IMR-90 (cell line): Measurements from ENCODE around the gene SLC9A7. TPM values are rescaled to one million over a fixed set of nuclear protein-coding genes. Genes with fewer than 3 reads are reported as not detected.

Experiments used
- ATAC-seq: fragments of 200-7000 bp; cut with Tn5 transposase; 2 replicates; pipeline ENCODE4 v1.9.1; 2020; ENCODE audit warnings: low read depth, mild to moderate bottlenecking, moderate library complexity
- BruUV-seq: library from RNA; stranded (reverse); fragments of 400-500 nt; replicated peaks from 2 replicates; lab custom pipeline; 2021; lab: Mats Ljungman, UMichigan
- CTCF ChIA-PET: fragments of 300-600 bp; formaldehyde crosslinking; extraction: SDS; loops from one replicate; lab custom pipeline; 2021; ENCODE audit warnings: antibody characterized with exemption; lab: Yijun Ruan, JAX
- POLR2A ChIA-PET: fragments of 300-600 bp; sonication (Branson Sonifier 250); formaldehyde crosslinking; loops from one replicate; lab custom pipeline; 2022; ENCODE audit warnings: antibody characterized with exemption; ENCODE audit not compliant: unreplicated experiment; lab: Charles Lee
- DNase-seq: peaks from one replicate; pipeline ENCODE4 v3.0.0; 2013
- H2AFZ ChIP-seq: replicated peaks from 2 replicates; pipeline ENCODE3; 2013; ENCODE audit warnings: low read length, mild to moderate bottlenecking; ENCODE audit not compliant: poor library complexity
- H2AK5ac ChIP-seq: 2 replicates; pipeline ENCODE4 v1.6.1; 2013; ENCODE audit warnings: low read depth, low read length, inconsistent platforms
- H2AK9ac ChIP-seq: replicated peaks from 2 replicates; pipeline ENCODE3; 2013; ENCODE audit warnings: mild to moderate bottlenecking, low read depth, low read length, moderate library complexity; ENCODE audit not compliant: poor library complexity
- H2BK120ac ChIP-seq: 2 replicates; pipeline ENCODE4 v1.6.1; 2013; ENCODE audit warnings: low read depth, low read length, inconsistent platforms
- H2BK15ac ChIP-seq: 3 replicates; pipeline ENCODE4 v1.6.1; 2013; ENCODE audit warnings: low read depth, low read length, inconsistent platforms
- H2BK20ac ChIP-seq: 2 replicates; pipeline ENCODE4 v1.6.1; 2013; ENCODE audit warnings: low read depth, mild to moderate bottlenecking, inconsistent platforms, low read length, moderate library complexity
- H2BK5ac ChIP-seq: 2 replicates; pipeline ENCODE4 v1.6.1; 2013; ENCODE audit warnings: mild to moderate bottlenecking, low read depth, low read length, inconsistent platforms; ENCODE audit not compliant: poor library complexity, severe bottlenecking
- H3K14ac ChIP-seq: replicated peaks from 2 replicates; pipeline ENCODE4 v1.6.1; 2013; ENCODE audit warnings: low read depth, low read length, inconsistent platforms
- H3K18ac ChIP-seq: 2 replicates; pipeline ENCODE4 v1.6.1; 2013; ENCODE audit warnings: low read depth, low read length, control low read depth
- H3K23ac ChIP-seq: 2 replicates; pipeline ENCODE4 v1.6.1; 2013; ENCODE audit warnings: low read depth, low read length, inconsistent platforms
- H3K27ac ChIP-seq: 2 replicates; pipeline ENCODE4 v1.5.1; 2013; ENCODE audit warnings: mild to moderate bottlenecking, control low read depth, low read length; ENCODE audit not compliant: insufficient read depth
- H3K27me3 ChIP-seq: 2 replicates; pipeline ENCODE4 v1.6.1; 2013; ENCODE audit warnings: low read length; ENCODE audit not compliant: control insufficient read depth, insufficient read depth
- H3K36me3 ChIP-seq: 2 replicates; pipeline ENCODE4 v1.6.1; 2013; ENCODE audit warnings: low read length, mixed read lengths; ENCODE audit not compliant: control insufficient read depth, insufficient read depth
- H3K4ac ChIP-seq: 2 replicates; pipeline ENCODE4 v1.6.1; 2013; ENCODE audit warnings: low read depth, low read length, inconsistent platforms
- H3K4me1 ChIP-seq: 2 replicates; pipeline ENCODE4 v1.6.1; 2013; ENCODE audit warnings: low read length, mixed read lengths; ENCODE audit not compliant: control insufficient read depth, insufficient read depth
- H3K4me2 ChIP-seq: 2 replicates; pipeline ENCODE4 v1.6.1; 2013; ENCODE audit warnings: low read depth, mild to moderate bottlenecking, control low read depth, low read length, moderate library complexity
- H3K4me3 ChIP-seq: 2 replicates; pipeline ENCODE4 v1.5.1; 2013; ENCODE audit warnings: low read depth, mild to moderate bottlenecking, control low read depth, low read length, moderate library complexity; ENCODE audit not compliant: insufficient read depth
- H3K56ac ChIP-seq: 2 replicates; pipeline ENCODE4 v1.6.1; 2013; ENCODE audit warnings: low read length, inconsistent platforms; ENCODE audit not compliant: insufficient read depth; ENCODE audit errors: extremely low read depth
- H3K79me1 ChIP-seq, 2 experiments: 2 replicates each; pipeline ENCODE4 v1.6.1; 2013; ENCODE audit warnings: low read length in 2 of 2, inconsistent platforms in 1 of 2, low read depth in 1 of 2
- H3K9ac ChIP-seq: 2 replicates; pipeline ENCODE4 v1.6.1; 2013; ENCODE audit warnings: low read depth, low read length, control low read depth
- H3K9me1 ChIP-seq: 2 replicates; pipeline ENCODE4 v1.6.1; 2013; ENCODE audit warnings: low read length, inconsistent platforms; ENCODE audit not compliant: insufficient read depth
- H3K9me3 ChIP-seq: 2 replicates; pipeline ENCODE4 v1.6.1; 2013; ENCODE audit warnings: low read length; ENCODE audit not compliant: control insufficient read depth, insufficient read depth
- H4K20me1 ChIP-seq: 2 replicates; pipeline ENCODE4 v1.6.1; 2013; ENCODE audit warnings: low read length, inconsistent platforms; ENCODE audit not compliant: insufficient read depth
- H4K5ac ChIP-seq: 2 replicates; pipeline ENCODE4 v1.6.1; 2013; ENCODE audit warnings: mild to moderate bottlenecking, low read depth, low read length, control low read depth
- H4K8ac ChIP-seq, 2 experiments: 2 replicates each; pipeline ENCODE4 v1.6.1; 2013; ENCODE audit warnings: low read depth in 2 of 2, low read length in 2 of 2, control low read depth in 1 of 2, inconsistent platforms in 1 of 2
- H4K91ac ChIP-seq: 2 replicates; pipeline ENCODE4 v1.6.1; 2013; ENCODE audit warnings: low read depth, low read length, inconsistent platforms; ENCODE audit not compliant: insufficient read depth
- BHLHE40 ChIP-seq: fragments of 150-350 bp; IDR thresholded peaks from 2 replicates; pipeline ENCODE4 v1.6.1; 2016; ENCODE audit warnings: mild to moderate bottlenecking, low read depth, low read length
- CEBPB ChIP-seq: IDR thresholded peaks from 2 replicates; pipeline ENCODE4 v1.6.1; 2012; ENCODE audit warnings: low read depth, low read length, improper control_type of control experiment
- CTCF ChIP-seq: conservative IDR thresholded peaks from 2 replicates; pipeline ENCODE4 v1.5.1; 2012; ENCODE audit warnings: mild to moderate bottlenecking, low read depth, low read length, improper control_type of control experiment
- ELK1 ChIP-seq: fragments of 150-350 bp; IDR thresholded peaks from 2 replicates; pipeline ENCODE4 v1.6.1; 2016; ENCODE audit warnings: low read depth, mild to moderate bottlenecking, low read length, moderate library complexity, borderline replicate concordance
- FOS ChIP-seq: fragments of 150-350 bp; IDR thresholded peaks from 2 replicates; pipeline ENCODE4 v1.6.1; 2016; ENCODE audit warnings: low read depth, low read length
- MAZ ChIP-seq: IDR thresholded peaks from 2 replicates; pipeline ENCODE4 v1.6.1; 2012; ENCODE audit warnings: low read depth, mild to moderate bottlenecking, low read length, improper control_type of control experiment, moderate library complexity, borderline replicate concordance
- RAD21 ChIP-seq: IDR thresholded peaks from 2 replicates; pipeline ENCODE4 v1.6.1; 2012; ENCODE audit warnings: low read length, improper control_type of control experiment
- RCOR1 ChIP-seq: IDR thresholded peaks from 2 replicates; pipeline ENCODE4 v1.6.1; 2012; ENCODE audit warnings: mild to moderate bottlenecking, low read length, improper control_type of control experiment; ENCODE audit not compliant: insufficient replicate concordance
- RFX5 ChIP-seq: IDR thresholded peaks from 2 replicates; pipeline ENCODE4 v1.8.0; 2012; ENCODE audit warnings: low read depth, mild to moderate bottlenecking, low read length, moderate library complexity
- USF2 ChIP-seq: fragments of 150-350 bp; IDR thresholded peaks from 2 replicates; pipeline ENCODE4 v1.6.1; 2017; ENCODE audit warnings: mild to moderate bottlenecking, antibody characterized with exemption, low read length, low read depth
- dilution Hi-C: fragments of 300-500 bp; cut with HindIII; formaldehyde crosslinking; loops from one replicate; pipeline ENCODE4 v1.14.3; 2018; ENCODE audit warnings: low sequenced_read_pairs; ENCODE audit not compliant: unreplicated experiment
- in situ Hi-C: fragments of 300-500 bp; cut with MboI; formaldehyde crosslinking; loops from 3 replicates; pipeline ENCODE4 v1.14.3; 2019; ENCODE audit warnings: low sequenced_read_pairs, inconsistent platforms, mixed read lengths
- intact Hi-C: fragments of 100-400 bp; cut with micrococcal nuclease; formaldehyde crosslinking; loops from 2 replicates; pipeline ENCODE4 v1.10.0; 2022
- polyA plus RNA-seq, 3 experiments: library from polyadenylated mRNA; depleted of rRNA; stranded (reverse); fragments of >200 nt; gene quantifications; 2 replicates each; pipeline ENCODE4 v1.2.3, GENCODE V29; 2012; ENCODE audit warnings: low replicate concordance in 1 of 3
- total RNA-seq: library from RNA; depleted of rRNA; stranded (reverse); fragments of >200 nt; gene quantifications from 2 replicates; pipeline ENCODE4 v1.2.3, GENCODE V29; 2012

Gene SLC9A7
- total and polyA plus RNA-seq, 2 of the 4 experiments (the other 2 are of a cell fraction) = 14.4 to 76.4 TPM

GRCh38 chrX:46737041-46737440 is 21.9 kb downstream of the SLC9A7 start:
- Histone ChIP-seq H3K9me1 (no peaks in the 10 kb centered on the region), H3K9ac (no peak overlapping the region; the same call in 1 of the 2 replicates), H3K36me3 (no peaks in the 10 kb centered on the region), H3K56ac (peak overlapping the region; percentile 22; the same call in 1 of the 2 replicates), H2BK5ac (peak overlapping the region; percentile 54), H3K23ac (peak overlapping the region; percentile 8; the same call in 1 of the 2 replicates), H3K4me3 (no peak overlapping the region), H2BK120ac (peak overlapping the region; percentile 73), H2AK5ac (no peak overlapping the region), H3K18ac (peak overlapping the region; percentile 82; the same call in 1 of the 2 replicates), H2AK9ac (no peak overlapping the region), H4K20me1 (no peaks in the 10 kb centered on the region), H3K4me2 (peak overlapping the region; percentile 64; the same call in 1 of the 2 replicates), H3K27me3 (no peaks in the 10 kb centered on the region), H4K91ac (no peak overlapping the region), H3K4me1 (peaks cover 7% of the 10 kb centered on the region), H2BK20ac (peak overlapping the region; percentile 54), H3K14ac (0 out of 2 replicates have a peak overlapping the region, but pooled peaks have one; percentile 34), H4K5ac (peak overlapping the region; percentile 81; the same call in 1 of the 2 replicates), H4K8ac (peak overlapping the region in 1 of 2 experiments; percentile 13; a peak in 3 of 4 replicates), H3K9me3 (peaks cover 3% of the 10 kb centered on the region; the same call in 1 of the 2 replicates), H2AFZ (no peak overlapping the region), H3K27ac (peak overlapping the region; percentile 20; the same call in 1 of the 2 replicates), H3K4ac (peak overlapping the region; percentile 43; the same call in 1 of the 2 replicates), H3K79me1 (peaks cover 0 to 5% of the 10 kb centered on the region in 2 experiments; a peak in 1 of 4 replicates), H2BK15ac (0 out of 3 replicates have a peak overlapping the region, but pooled peaks have one; percentile 25)
- no peak for DNase-seq
- ChIA-PET CTCF (no interaction called here), POLR2A (no interaction called here)
- no peak; the same call in 1 of the 2 replicates for ATAC-seq
- BruUV-seq = no TSS peak
- dilution Hi-C loops = no loop called here
- in situ Hi-C loops = no loop called here
- intact Hi-C loops = no loop called here
- TF ChIP-seq ELK1 (no peak), RFX5 (no peak), FOS (no peak), USF2 (no peak), BHLHE40 (no peak), RCOR1 (no peak), CTCF (no peak), RAD21 (no peak), MAZ (no peak), CEBPB (no peak)
